AG04449 (cell line): ENCODE results near the gene CAMK2A.

Experiments
- CTCF ChIA-PET: fragments of 350-600 bp; formaldehyde crosslinking; extraction: SDS; loops from one replicate; lab custom pipeline; 2021; ENCODE audit warnings: antibody characterized with exemption; lab: Yijun Ruan, JAX
- POLR2A ChIA-PET: fragments of 400-600, 350-600 bp; formaldehyde crosslinking; extraction: SDS; loops from one replicate; lab custom pipeline; 2020; ENCODE audit warnings: antibody characterized with exemption, inconsistent platforms; lab: Yijun Ruan, JAX
- DNase-seq: peaks from one replicate; pipeline ENCODE4 v3.0.0-alpha.2; 2010; ENCODE audit warnings: low read depth, low spot score
- H3K4me3 ChIP-seq: 2 replicates; pipeline ENCODE4 v1.5.1; 2011; ENCODE audit warnings: low read depth, mild to moderate bottlenecking, control low read depth, low read length
- TF ChIP-seq, protein P1 (sequence below): IDR thresholded peaks from one replicate; pipeline ENCODE4 v1.5.1; 2011; ENCODE audit warnings: mild to moderate bottlenecking, moderate library complexity, low read length, control low read depth, inconsistent platforms; ENCODE audit not compliant: insufficient read depth; ENCODE audit errors: missing control alignments

Gene CAMK2A

DNA sequence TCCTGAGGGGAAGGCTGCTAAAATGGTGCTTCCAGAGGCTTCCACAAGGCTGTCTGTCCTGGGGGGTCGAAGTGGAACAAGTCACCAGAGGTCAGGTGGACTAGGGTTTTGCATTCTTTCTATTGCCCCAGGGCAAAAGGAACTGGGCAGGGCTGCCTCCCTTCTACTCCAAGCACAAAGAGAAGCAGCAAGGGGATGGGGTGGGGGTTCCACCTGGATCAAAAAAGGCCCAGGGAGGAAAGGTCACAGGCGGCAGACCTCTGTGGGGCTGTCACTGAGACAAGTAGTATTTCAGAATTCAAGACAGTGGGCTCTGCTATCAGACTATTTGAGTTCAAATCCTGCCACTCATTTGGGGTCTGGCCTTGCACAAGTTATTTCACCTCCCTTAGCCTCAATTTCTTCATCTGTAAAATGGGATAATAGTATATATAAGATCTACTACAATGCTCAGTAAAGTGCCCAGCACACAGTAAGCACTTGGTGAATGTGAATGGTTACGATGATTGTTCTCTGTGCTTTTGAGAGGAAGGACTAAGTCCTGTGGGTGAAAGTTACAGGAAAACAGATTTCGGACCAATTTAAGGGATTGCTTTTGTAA is 15.0 kb upstream of the CAMK2A start:
- POLR2A ChIA-PET = no interaction called here
- no peak for DNase-seq
- CTCF ChIA-PET = interaction anchor here (1.3 to 2.8 kb wide), 2 partner anchors 31 to 45 kb away, joined by 3 to 6 read pairs; no protein-coding TSS in a partner anchor

GRCh38 chr5:150303660-150304386 is 14.2 kb upstream of the CAMK2A start:
- ChIA-PET POLR2A (interaction anchor here (1.0 kb wide), 1 partner anchor 25 kb away, joined by 3 read pairs; no protein-coding TSS in a partner anchor), CTCF (interaction anchor here (1.2 to 2.8 kb wide), 6 partner anchors 8 to 46 kb away, joined by 3 to 6 read pairs (median 4); no protein-coding TSS in a partner anchor)
- TF ChIP-seq, protein P1, sequence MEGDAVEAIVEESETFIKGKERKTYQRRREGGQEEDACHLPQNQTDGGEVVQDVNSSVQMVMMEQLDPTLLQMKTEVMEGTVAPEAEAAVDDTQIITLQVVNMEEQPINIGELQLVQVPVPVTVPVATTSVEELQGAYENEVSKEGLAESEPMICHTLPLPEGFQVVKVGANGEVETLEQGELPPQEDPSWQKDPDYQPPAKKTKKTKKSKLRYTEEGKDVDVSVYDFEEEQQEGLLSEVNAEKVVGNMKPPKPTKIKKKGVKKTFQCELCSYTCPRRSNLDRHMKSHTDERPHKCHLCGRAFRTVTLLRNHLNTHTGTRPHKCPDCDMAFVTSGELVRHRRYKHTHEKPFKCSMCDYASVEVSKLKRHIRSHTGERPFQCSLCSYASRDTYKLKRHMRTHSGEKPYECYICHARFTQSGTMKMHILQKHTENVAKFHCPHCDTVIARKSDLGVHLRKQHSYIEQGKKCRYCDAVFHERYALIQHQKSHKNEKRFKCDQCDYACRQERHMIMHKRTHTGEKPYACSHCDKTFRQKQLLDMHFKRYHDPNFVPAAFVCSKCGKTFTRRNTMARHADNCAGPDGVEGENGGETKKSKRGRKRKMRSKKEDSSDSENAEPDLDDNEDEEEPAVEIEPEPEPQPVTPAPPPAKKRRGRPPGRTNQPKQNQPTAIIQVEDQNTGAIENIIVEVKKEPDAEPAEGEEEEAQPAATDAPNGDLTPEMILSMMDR = no peak
- H3K4me3 ChIP-seq = no peak overlapping the region
- DNase-seq = no peak

More for the DNA sequence above, 15.0 kb upstream of the CAMK2A start:
- TF ChIP-seq, protein P1 = no peak
- H3K4me3 ChIP-seq = no peak overlapping the region

GRCh38 chr5:150303070-150303615 is 13.6 kb upstream of the CAMK2A start:
- TF ChIP-seq, protein P1 = no peak
- ChIA-PET CTCF (interaction anchor here (1.2 to 2.3 kb wide), 7 partner anchors 9 to 48 kb away, joined by 3 to 8 read pairs (median 6); no protein-coding TSS in a partner anchor), POLR2A (interaction anchor here (0.6 to 1.0 kb wide), 3 partner anchors 9 to 148 kb away, joined by 3 read pairs; partner anchors contain the start of gene PDGFRB)
- H3K4me3 ChIP-seq = no peak overlapping the region; the same call in 1 of the 2 replicates
- no peak for DNase-seq

DNA sequence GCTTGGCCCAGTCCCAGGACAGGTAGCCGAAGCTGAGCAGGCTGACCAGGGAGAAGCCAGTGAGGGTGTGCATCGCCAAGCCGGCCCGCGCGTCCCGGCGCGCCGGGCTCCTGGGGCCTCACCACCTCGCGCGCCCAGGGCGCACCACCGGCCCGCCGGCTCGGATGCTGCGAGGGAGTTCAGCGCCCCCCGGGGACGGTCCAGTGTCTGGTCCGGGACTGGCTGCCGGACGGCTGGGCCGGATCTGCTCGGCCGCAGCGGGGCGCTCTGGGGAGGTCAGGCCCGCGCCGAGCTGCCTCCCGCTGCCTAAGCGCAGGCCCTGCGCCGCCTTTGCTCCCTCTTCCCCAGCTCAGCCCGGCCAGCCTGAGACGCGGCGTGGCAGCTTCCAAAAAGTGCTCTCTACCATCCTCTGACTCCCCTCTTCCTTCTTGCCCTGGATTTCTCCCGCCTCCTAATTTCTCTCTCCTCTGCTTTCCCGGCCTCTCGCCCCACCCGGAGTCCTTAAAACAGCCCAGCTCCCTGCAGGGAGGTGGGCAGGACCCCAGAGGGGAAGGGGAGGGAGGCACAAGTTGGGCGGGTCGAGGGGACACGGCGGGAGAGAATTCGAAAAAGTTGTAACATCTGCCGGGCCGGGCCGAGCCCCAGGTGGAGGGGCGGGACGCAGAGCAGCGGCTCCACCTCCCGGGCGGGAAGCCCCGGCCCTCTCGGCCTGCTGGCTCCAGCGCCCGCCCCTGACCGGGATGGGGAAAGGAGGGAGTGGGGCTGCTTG is 12.9 kb upstream of the CAMK2A start, which contains the start of gene ARSI:
Gene ARSI, minus strand, starts transcription at position 605 of the 769 bp plus-strand sequence. Its CDS starts 532 bp downstream, at position 73.
- no peak for DNase-seq
- CTCF ChIA-PET = interaction anchor here (1.2 to 2.3 kb wide), 7 partner anchors 8 to 49 kb away, joined by 3 to 8 read pairs (median 6); no protein-coding TSS in a partner anchor
- TF ChIP-seq, protein P1 = peak; percentile 65
- H3K4me3 ChIP-seq = peak within 1 kb of the TSS; percentile 58
- POLR2A ChIA-PET = interaction anchor here (0.5 to 1.0 kb wide), 4 partner anchors 9 to 147 kb away, joined by 3 read pairs; partner anchors contain the start of gene PDGFRB

- DNase-seq = no peak
- H3K4me3 ChIP-seq = peak overlapping the region; percentile 58
- CTCF ChIA-PET = interaction anchor here (1.7 to 2.3 kb wide), 5 partner anchors 8 to 21 kb away, joined by 5 to 8 read pairs (median 6); no protein-coding TSS in a partner anchor
- TF ChIP-seq, protein P1 = no peak
- POLR2A ChIA-PET = interaction anchor here (0.5 to 0.9 kb wide), 2 partner anchors 10 to 77 kb away, joined by 3 read pairs; no protein-coding TSS in a partner anchor
Measured at GRCh38 chr5:150301901-150302300, 12.3 kb upstream of the CAMK2A start.
